ENCODE results near the gene HSPA1L.

DNA sequence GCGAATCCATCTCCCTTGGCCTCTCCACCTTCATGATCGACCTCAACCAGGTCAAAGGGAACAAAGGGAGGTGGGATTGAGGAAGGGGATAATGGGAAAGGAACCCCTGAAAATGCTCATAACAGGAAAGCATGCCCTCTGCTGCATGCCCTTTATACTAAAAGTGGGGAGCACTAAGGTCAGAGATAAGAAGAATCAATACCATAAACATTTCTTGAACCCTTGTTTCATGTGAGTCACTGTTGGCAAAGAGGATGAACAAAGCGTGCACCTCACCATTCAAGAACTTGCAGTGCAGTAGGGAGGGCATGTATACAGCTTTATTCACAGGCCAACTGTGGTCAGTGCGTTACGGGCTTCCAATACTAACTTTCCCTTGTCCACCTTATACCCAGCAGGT is 54.3 kb downstream of the HSPA1L start:
- TF ChIP-seq EZH2 (IDR thresholded peaks at IDR 0.05; ENCODE audit: borderline replicate concordance, low read depth, low read length, severe bottlenecking): no peak
- no peak for TF ChIP-seq POLR2AphosphoS5 (IDR thresholded peaks at IDR 0.05; ENCODE audit: insufficient read depth, low read depth, low read length)
